Liver (tissue), 3 donors: ENCODE measurements around the gene CCDC137.

Experiments used
- MAX ChIP-seq: IDR thresholded peaks from 2 replicates; pipeline ENCODE4 v1.6.1; 2016; ENCODE audit warnings: antibody characterized with exemption
- SP1 ChIP-seq: IDR thresholded peaks from 2 replicates; pipeline ENCODE4 v1.6.1; 2018; ENCODE audit warnings: antibody characterized with exemption, mild to moderate bottlenecking
- TAF1 ChIP-seq: conservative IDR thresholded peaks from 2 replicates; pipeline ENCODE4 v1.6.1; 2016; ENCODE audit warnings: antibody characterized with exemption, mild to moderate bottlenecking
- YY1 ChIP-seq: IDR thresholded peaks from 2 replicates; pipeline ENCODE4 v1.6.1; 2016; ENCODE audit warnings: antibody characterized with exemption, mild to moderate bottlenecking
- TF ChIP-seq, protein P1 (sequence below): fragments of 150-350 bp; IDR thresholded peaks from 2 replicates; pipeline ENCODE4 v1.5.1; 2017; ENCODE audit warnings: improper control_type of control experiment, low read depth, low read length; ENCODE audit not compliant: missing input control
- TF ChIP-seq, protein P2 (sequence below): IDR thresholded peaks from 2 replicates; pipeline ENCODE4 v1.6.1; 2016; ENCODE audit warnings: antibody characterized with exemption, mild to moderate bottlenecking
- donor health status: healthy.
- donor health status: healthy.

DNA sequence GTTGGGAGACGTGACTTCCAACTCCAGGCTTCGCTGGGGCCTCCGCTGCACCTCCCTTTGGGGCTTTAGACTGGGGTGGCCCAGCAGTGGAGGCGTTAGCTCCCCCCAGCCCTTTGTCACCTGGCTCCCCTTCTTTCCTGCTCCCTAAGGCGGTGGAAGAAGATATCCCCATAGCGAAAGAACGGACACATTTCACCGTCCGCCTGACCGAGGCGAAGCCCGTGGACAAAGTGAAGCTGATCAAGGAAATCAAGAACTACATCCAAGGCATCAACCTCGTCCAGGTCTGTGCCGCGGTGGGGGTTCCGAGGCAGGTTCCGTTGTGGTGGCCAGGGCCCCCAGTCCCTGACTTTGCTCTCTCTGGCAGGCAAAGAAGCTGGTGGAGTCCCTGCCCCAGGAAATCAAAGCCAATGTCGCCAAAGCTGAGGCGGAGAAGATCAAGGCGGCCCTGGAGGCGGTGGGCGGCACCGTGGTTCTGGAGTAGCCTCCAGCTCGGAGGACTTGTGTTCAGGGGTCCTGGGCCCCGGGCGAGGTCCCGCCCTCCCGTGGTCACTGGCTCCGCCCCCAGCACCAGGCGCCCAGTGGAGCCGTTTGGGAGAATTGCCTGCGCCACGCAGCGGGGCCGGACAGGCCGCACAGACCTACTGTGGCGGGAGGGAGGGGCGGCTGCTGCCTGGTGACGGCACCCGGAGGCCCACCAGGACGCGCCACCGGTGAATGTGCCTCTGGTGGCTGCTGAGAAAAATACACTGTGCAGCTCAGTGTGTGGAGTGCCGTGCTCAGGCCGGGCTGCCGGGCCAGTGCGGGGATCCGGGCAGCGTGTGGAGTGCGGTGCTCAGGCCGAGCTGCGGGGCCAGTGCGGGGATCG is 40.5 kb downstream of the CCDC137 start:
- TF ChIP-seq, protein P1, sequence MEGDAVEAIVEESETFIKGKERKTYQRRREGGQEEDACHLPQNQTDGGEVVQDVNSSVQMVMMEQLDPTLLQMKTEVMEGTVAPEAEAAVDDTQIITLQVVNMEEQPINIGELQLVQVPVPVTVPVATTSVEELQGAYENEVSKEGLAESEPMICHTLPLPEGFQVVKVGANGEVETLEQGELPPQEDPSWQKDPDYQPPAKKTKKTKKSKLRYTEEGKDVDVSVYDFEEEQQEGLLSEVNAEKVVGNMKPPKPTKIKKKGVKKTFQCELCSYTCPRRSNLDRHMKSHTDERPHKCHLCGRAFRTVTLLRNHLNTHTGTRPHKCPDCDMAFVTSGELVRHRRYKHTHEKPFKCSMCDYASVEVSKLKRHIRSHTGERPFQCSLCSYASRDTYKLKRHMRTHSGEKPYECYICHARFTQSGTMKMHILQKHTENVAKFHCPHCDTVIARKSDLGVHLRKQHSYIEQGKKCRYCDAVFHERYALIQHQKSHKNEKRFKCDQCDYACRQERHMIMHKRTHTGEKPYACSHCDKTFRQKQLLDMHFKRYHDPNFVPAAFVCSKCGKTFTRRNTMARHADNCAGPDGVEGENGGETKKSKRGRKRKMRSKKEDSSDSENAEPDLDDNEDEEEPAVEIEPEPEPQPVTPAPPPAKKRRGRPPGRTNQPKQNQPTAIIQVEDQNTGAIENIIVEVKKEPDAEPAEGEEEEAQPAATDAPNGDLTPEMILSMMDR: no peak
- TF ChIP-seq TAF1 (no peak), MAX (no peak), SP1 (no peak), YY1 (no peak)
- TF ChIP-seq, protein P2, sequence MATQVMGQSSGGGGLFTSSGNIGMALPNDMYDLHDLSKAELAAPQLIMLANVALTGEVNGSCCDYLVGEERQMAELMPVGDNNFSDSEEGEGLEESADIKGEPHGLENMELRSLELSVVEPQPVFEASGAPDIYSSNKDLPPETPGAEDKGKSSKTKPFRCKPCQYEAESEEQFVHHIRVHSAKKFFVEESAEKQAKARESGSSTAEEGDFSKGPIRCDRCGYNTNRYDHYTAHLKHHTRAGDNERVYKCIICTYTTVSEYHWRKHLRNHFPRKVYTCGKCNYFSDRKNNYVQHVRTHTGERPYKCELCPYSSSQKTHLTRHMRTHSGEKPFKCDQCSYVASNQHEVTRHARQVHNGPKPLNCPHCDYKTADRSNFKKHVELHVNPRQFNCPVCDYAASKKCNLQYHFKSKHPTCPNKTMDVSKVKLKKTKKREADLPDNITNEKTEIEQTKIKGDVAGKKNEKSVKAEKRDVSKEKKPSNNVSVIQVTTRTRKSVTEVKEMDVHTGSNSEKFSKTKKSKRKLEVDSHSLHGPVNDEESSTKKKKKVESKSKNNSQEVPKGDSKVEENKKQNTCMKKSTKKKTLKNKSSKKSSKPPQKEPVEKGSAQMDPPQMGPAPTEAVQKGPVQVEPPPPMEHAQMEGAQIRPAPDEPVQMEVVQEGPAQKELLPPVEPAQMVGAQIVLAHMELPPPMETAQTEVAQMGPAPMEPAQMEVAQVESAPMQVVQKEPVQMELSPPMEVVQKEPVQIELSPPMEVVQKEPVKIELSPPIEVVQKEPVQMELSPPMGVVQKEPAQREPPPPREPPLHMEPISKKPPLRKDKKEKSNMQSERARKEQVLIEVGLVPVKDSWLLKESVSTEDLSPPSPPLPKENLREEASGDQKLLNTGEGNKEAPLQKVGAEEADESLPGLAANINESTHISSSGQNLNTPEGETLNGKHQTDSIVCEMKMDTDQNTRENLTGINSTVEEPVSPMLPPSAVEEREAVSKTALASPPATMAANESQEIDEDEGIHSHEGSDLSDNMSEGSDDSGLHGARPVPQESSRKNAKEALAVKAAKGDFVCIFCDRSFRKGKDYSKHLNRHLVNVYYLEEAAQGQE: no peak
